Suprapubic skin (tissue), 4 donors: ENCODE results near the gene IL32. TPM values are rescaled to one million over a fixed set of nuclear protein-coding genes. Genes with fewer than 3 reads are reported as not detected.
"Not testable (repeated sequence)": the region's sequence is repeated elsewhere in the genome, so short reads cannot be mapped to it uniquely, and the experiment has no call there.

ENCODE experiments used
- DNase-seq, 2 donors: peaks; one replicate each; pipeline ENCODE4 v3.0.0-alpha.2; 2019; ENCODE audit warnings: low spot score in 2 of 2
- H3K27ac ChIP-seq: fragments of 200-600 bp; sonication (generic); one replicate; pipeline ENCODE4 v1.5.1; 2019
- H3K27me3 ChIP-seq: fragments of 200-600 bp; sonication (generic); one replicate; pipeline ENCODE4 v1.5.1; 2019
- H3K36me3 ChIP-seq: fragments of 200-600 bp; sonication (generic); one replicate; pipeline ENCODE4 v1.5.1; 2019
- H3K4me1 ChIP-seq: fragments of 200-600 bp; sonication (generic); one replicate; pipeline ENCODE4 v1.5.1; 2019
- H3K4me3 ChIP-seq: fragments of 200-600 bp; sonication (generic); one replicate; pipeline ENCODE4 v1.5.1; 2019; ENCODE audit warnings: mild to moderate bottlenecking
- H3K9me3 ChIP-seq: fragments of 200-600 bp; sonication (generic); one replicate; pipeline ENCODE4 v1.5.1; 2019
- EP300 ChIP-seq: sonication (generic); formaldehyde crosslinking; IDR thresholded peaks from one replicate; pipeline ENCODE4 v1.6.1; 2017; ENCODE audit warnings: antibody characterized with exemption
- POLR2A ChIP-seq, 2 donors: fragments of 450-650 bp; IDR thresholded peaks; one replicate each; pipeline ENCODE4 v1.6.1; 2017; ENCODE audit warnings: antibody characterized with exemption in 2 of 2, mild to moderate bottlenecking in 2 of 2, moderate library complexity in 2 of 2
- POLR2AphosphoS5 ChIP-seq, 3 donors: sonication (generic); formaldehyde crosslinking; IDR thresholded peaks; one replicate each; pipeline ENCODE4 v1.6.1; 2017; ENCODE audit warnings: antibody characterized with exemption in 3 of 3
- WGBS: methylation state at CpG from one replicate; pipeline ENCODE4 v1.1.5; 2018; 5-methylcytosine and 5-hydroxymethylcytosine counted together
- total RNA-seq, 4 donors: library from RNA; depleted of rRNA; stranded (reverse); fragments of >200 nt; gene quantifications; one replicate each; pipeline ENCODE4 v1.1.0, GENCODE V29; 2016
- TF ChIP-seq, protein P1 (sequence below), 2 donors: fragments of 200-600 bp in 1 of 2; fragments of 450-650 bp in 1 of 2; sonication (generic) in 1 of 2; IDR thresholded peaks; one replicate each; pipeline ENCODE4 v1.5.1; 2016 to 2019; ENCODE audit warnings: antibody characterized with exemption in 2 of 2, mild to moderate bottlenecking in 1 of 2, moderate library complexity in 1 of 2

Gene IL32
- total RNA-seq, 4 donors from 2014 or later: 2.6 to 11.9 (median 6.1) TPM

GRCh38 chr16:3076577-3076976 lies 11.1 kb downstream of the IL32 start:
- no peak for TF ChIP-seq POLR2A (IDR thresholded peaks at IDR 0.05)
- TF ChIP-seq, protein P1, sequence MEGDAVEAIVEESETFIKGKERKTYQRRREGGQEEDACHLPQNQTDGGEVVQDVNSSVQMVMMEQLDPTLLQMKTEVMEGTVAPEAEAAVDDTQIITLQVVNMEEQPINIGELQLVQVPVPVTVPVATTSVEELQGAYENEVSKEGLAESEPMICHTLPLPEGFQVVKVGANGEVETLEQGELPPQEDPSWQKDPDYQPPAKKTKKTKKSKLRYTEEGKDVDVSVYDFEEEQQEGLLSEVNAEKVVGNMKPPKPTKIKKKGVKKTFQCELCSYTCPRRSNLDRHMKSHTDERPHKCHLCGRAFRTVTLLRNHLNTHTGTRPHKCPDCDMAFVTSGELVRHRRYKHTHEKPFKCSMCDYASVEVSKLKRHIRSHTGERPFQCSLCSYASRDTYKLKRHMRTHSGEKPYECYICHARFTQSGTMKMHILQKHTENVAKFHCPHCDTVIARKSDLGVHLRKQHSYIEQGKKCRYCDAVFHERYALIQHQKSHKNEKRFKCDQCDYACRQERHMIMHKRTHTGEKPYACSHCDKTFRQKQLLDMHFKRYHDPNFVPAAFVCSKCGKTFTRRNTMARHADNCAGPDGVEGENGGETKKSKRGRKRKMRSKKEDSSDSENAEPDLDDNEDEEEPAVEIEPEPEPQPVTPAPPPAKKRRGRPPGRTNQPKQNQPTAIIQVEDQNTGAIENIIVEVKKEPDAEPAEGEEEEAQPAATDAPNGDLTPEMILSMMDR (IDR thresholded peaks at IDR 0.05): no peak
- TF ChIP-seq EP300: no peak
- TF ChIP-seq POLR2AphosphoS5 (IDR thresholded peaks at IDR 0.05): no peak
- H3K9me3 ChIP-seq: no peaks in the 10 kb centered on the region
- WGBS: 79% methylated on average over 6 of the region's 6 CpGs

GRCh38 chr16:3080024-3080423 lies 14.6 kb downstream of the IL32 start:
- no peak overlapping the region for H3K4me3 ChIP-seq
- no peaks in the 10 kb centered on the region for H3K9me3 ChIP-seq
- H3K27ac ChIP-seq: no peak overlapping the region
- H3K36me3 ChIP-seq: no peaks in the 10 kb centered on the region
- TF ChIP-seq POLR2AphosphoS5 (IDR thresholded peaks at IDR 0.05) (no peak), POLR2A (IDR thresholded peaks at IDR 0.05) (no peak), EP300 (no peak)
- TF ChIP-seq, protein P1 (IDR thresholded peaks at IDR 0.05): no peak
- DNase-seq: no peak
- H3K4me1 ChIP-seq: peaks cover 4% of the 10 kb centered on the region
- no peaks in the 10 kb centered on the region for H3K27me3 ChIP-seq
- 59% methylated on average over 17 of the region's 17 CpGs for WGBS

More at GRCh38 chr16:3076577-3076976, 11.1 kb downstream of the IL32 start:
- Histone ChIP-seq H3K36me3 (no peaks in the 10 kb centered on the region), H3K27me3 (no peaks in the 10 kb centered on the region), H3K4me3 (no peak overlapping the region), H3K4me1 (peaks cover 4% of the 10 kb centered on the region), H3K27ac (no peak overlapping the region)
- DNase-seq: no peak

GRCh38 chr16:3081957-3082356 lies 16.5 kb downstream of the IL32 start:
- not testable (repeated sequence) for H3K4me1 ChIP-seq, H3K4me3 ChIP-seq, H3K27ac ChIP-seq, H3K9me3 ChIP-seq, DNase-seq, H3K27me3 ChIP-seq, H3K36me3 ChIP-seq
- 91% methylated on average over 13 of the region's 13 CpGs for whole genome bisulfite sequencing

- H3K4me3 ChIP-seq, H3K27ac ChIP-seq, H3K9me3 ChIP-seq, H3K27me3 ChIP-seq, H3K36me3 ChIP-seq, DNase-seq: not testable (repeated sequence)
- 90% methylated on average over 2 of the region's 8 CpGs for WGBS
- H3K4me1 ChIP-seq: peaks cover 12% of the 10 kb centered on the region
Measured at GRCh38 chr16:3083408-3083807, 18.0 kb downstream of the IL32 start.

- no peak overlapping the region for H3K27ac ChIP-seq
- no peak for TF ChIP-seq POLR2AphosphoS5 (IDR thresholded peaks at IDR 0.05)
- no peak for TF ChIP-seq POLR2A (IDR thresholded peaks at IDR 0.05)
- TF ChIP-seq, protein P1 (IDR thresholded peaks at IDR 0.05): no peak
- TF ChIP-seq EP300: no peak
- peaks cover 11% of the 10 kb centered on the region for H3K4me1 ChIP-seq
- no peak overlapping the region for H3K4me3 ChIP-seq
- no peaks in the 10 kb centered on the region for H3K9me3 ChIP-seq
- H3K36me3 ChIP-seq: no peaks in the 10 kb centered on the region
- H3K27me3 ChIP-seq: no peaks in the 10 kb centered on the region
- 95% methylated on average over 1 of the region's 1 CpG for WGBS
- DNase-seq: no peak
Measured at GRCh38 chr16:3084491-3084890, 19.1 kb downstream of the IL32 start.

DNA sequence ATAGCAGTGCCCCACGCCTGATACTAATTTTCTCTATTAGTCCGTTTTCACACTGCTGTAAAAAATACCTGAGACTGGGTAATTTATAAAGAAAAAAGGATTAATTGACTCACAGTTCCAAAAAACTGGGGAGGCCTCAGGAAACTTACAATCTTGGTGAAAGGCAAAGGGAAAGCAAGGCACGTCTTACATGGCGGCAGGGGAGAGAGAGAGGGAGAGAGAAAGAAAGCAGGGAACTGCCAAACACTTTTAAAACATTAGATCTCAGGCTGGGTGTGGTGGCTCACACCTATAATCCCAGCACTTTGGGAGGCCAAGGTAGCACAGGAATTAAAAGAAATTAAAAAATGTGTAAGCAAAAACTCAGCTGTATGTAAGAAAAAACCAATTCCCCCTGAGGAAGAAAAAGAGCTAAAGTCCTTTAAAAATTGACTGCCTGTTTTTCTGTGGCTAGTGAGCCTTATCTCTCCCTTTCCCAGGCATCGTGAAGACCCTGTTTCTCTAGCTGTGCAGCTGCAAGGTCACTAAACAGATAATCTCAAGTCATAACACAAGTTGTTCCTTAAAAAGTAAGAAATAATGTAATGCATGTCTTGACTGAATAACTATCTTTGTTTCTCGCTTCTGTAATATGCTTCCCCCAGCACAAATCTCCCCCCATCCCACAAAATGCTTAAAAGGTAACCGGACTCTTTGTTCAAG lies 19.7 kb downstream of the IL32 start:
- Histone ChIP-seq H3K4me1 (peaks cover 11% of the 10 kb centered on the region), H3K27me3 (peaks cover 3% of the 10 kb centered on the region), H3K27ac (no peak overlapping the region), H3K36me3 (no peaks in the 10 kb centered on the region), H3K9me3 (no peaks in the 10 kb centered on the region), H3K4me3 (no peak overlapping the region)
- 78% methylated on average over 7 of the region's 7 CpGs for WGBS
- no peak for TF ChIP-seq POLR2A (IDR thresholded peaks at IDR 0.05)
- TF ChIP-seq EP300: no peak
- TF ChIP-seq, protein P1 (IDR thresholded peaks at IDR 0.05): no peak
- TF ChIP-seq POLR2AphosphoS5 (IDR thresholded peaks at IDR 0.05): no peak
- no peak for DNase-seq
